GF-D8 (cell line): Measurements from ENCODE around the gene OR10T2.
"Not testable (repeated sequence)": the region's sequence is repeated elsewhere in the genome, so short reads cannot be mapped to it uniquely, and the experiment has no call there.

Source experiments
- DNase-seq: peaks from one replicate; lab custom pipeline; 2025; lab: John Stamatoyannopoulos, UW

The OR10T2 gene

GRCh38 chr1:158398818-158399514 is at the start of gene OR10T2:
OR10T2 (minus strand) TSS chr1:158399466; CDS start chr1:158399466, 0 bp downstream.
- DNase-seq = no peak

GRCh38 chr1:158445376-158445775 is 46.1 kb upstream of the OR10T2 start:
- DNase-seq = no peak

- DNase-seq = no peak
Observed at GRCh38 chr1:158434741-158435140, 35.5 kb upstream of the OR10T2 start.

GRCh38 chr1:158430163-158430562 is 30.9 kb upstream of the OR10T2 start:
- not testable (repeated sequence) for DNase-seq

- no peak for DNase-seq
Observed at GRCh38 chr1:158426137-158426536, 26.9 kb upstream of the OR10T2 start, which contains the start of gene OR10K2. OR10K2 (minus strand) TSS chr1:158426237; CDS start chr1:158420866, 5,371 bp downstream.

GRCh38 chr1:158425027-158425426 is 25.8 kb upstream of the OR10T2 start:
- DNase-seq = no peak

GRCh38 chr1:158422212-158422611 is 22.9 kb upstream of the OR10T2 start:
- DNase-seq = no peak

- no peak for DNase-seq
Observed at GRCh38 chr1:158417586-158417985, 18.3 kb upstream of the OR10T2 start.

GRCh38 chr1:158414651-158415345 is 15.5 kb upstream of the OR10T2 start:
- DNase-seq = no peak

GRCh38 chr1:158407092-158407491 is 7.8 kb upstream of the OR10T2 start:
- DNase-seq = no peak

GRCh38 chr1:158400871-158401270 is 1.6 kb upstream of the OR10T2 start:
- DNase-seq = no peak

GRCh38 chr1:158396646-158397045 is 2.6 kb downstream of the OR10T2 start:
- DNase-seq = no peak

- DNase-seq = no peak
Observed at GRCh38 chr1:158393476-158393875, 5.8 kb downstream of the OR10T2 start.

- DNase-seq = no peak
Observed at GRCh38 chr1:158391099-158391498, 8.2 kb downstream of the OR10T2 start.

- DNase-seq = no peak
Observed at GRCh38 chr1:158390331-158390730, 8.9 kb downstream of the OR10T2 start.

GRCh38 chr1:158374860-158375259 is 24.4 kb downstream of the OR10T2 start:
- no peak for DNase-seq

- not testable (repeated sequence) for DNase-seq
Observed at GRCh38 chr1:158374101-158374500, 25.2 kb downstream of the OR10T2 start.

- DNase-seq = no peak
Observed at GRCh38 chr1:158371188-158371953, 27.9 kb downstream of the OR10T2 start.

GRCh38 chr1:158366783-158367182 is 32.5 kb downstream of the OR10T2 start:
- DNase-seq = no peak

GRCh38 chr1:158362941-158363340 is 36.3 kb downstream of the OR10T2 start:
- no peak for DNase-seq

GRCh38 chr1:158362482-158362881 is 36.8 kb downstream of the OR10T2 start:
- DNase-seq = no peak

- DNase-seq = no peak
Observed at GRCh38 chr1:158357441-158357840, 41.8 kb downstream of the OR10T2 start.

GRCh38 chr1:158356616-158357015 is 42.6 kb downstream of the OR10T2 start:
- DNase-seq = no peak
